Astrocyte of the cerebellum (primary cell): ENCODE data around the gene ANP32A.

Experiments used
- DNase-seq: peaks from one replicate; pipeline ENCODE4 v3.0.0-alpha.2; 2011; ENCODE audit warnings: low read depth
- H3K4me3 ChIP-seq: 2 replicates; pipeline ENCODE4 v1.5.1; 2011; ENCODE audit warnings: mild to moderate bottlenecking, low read depth, low read length, moderate library complexity
- in situ Hi-C: cut with HindIII; loops from 2 replicates; pipeline ENCODE4 v1.10.0; 2017; ENCODE audit warnings: low sequenced_read_pairs
- TF ChIP-seq, protein P1 (sequence below): IDR thresholded peaks from 2 replicates; pipeline ENCODE4 v1.5.1; 2012; ENCODE audit warnings: low read length, low read depth, moderate library complexity, mild to moderate bottlenecking; ENCODE audit errors: missing control alignments

The ANP32A gene

DNA sequence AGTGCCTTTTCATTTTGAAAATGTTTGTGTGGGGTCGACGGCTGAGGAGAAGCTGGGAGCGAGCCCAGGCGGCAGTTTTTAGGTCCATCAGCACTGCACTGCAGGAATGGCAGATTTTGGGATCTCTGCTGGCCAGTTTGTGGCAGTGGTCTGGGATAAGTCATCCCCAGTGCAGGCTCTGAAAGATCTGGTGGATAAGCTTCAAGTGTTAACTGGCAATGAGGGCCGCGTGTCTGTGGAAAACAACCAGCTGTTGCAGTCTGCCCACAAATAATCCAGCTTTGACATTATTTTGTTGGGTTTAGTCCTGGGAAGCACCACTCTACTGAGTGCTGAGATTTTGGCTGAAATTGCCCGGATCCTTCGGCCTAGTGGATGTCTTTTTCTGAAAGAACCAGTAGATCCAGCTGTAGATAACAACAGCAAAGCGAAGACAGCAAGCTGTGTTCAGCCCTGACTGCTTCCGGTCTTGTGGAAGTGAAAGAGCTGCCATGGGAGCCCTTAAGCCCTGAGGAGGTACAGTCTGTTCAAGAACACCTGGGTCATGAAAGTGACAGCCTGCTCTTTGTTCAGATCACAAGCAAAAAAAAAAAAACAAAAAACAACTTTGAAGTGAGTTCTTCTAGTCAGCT, 13.1 kb upstream of the ANP32A start:
- in situ Hi-C loops = no loop called here
- no peak for DNase-seq
- no peak overlapping the region for H3K4me3 ChIP-seq
- TF ChIP-seq, protein P1, sequence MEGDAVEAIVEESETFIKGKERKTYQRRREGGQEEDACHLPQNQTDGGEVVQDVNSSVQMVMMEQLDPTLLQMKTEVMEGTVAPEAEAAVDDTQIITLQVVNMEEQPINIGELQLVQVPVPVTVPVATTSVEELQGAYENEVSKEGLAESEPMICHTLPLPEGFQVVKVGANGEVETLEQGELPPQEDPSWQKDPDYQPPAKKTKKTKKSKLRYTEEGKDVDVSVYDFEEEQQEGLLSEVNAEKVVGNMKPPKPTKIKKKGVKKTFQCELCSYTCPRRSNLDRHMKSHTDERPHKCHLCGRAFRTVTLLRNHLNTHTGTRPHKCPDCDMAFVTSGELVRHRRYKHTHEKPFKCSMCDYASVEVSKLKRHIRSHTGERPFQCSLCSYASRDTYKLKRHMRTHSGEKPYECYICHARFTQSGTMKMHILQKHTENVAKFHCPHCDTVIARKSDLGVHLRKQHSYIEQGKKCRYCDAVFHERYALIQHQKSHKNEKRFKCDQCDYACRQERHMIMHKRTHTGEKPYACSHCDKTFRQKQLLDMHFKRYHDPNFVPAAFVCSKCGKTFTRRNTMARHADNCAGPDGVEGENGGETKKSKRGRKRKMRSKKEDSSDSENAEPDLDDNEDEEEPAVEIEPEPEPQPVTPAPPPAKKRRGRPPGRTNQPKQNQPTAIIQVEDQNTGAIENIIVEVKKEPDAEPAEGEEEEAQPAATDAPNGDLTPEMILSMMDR = no peak

- no peak for DNase-seq
- H3K4me3 ChIP-seq = no peak overlapping the region
- TF ChIP-seq, protein P1 = no peak
- in situ Hi-C loops = no loop called here
Measured at GRCh38 chr15:68830141-68830785, 9.6 kb upstream of the ANP32A start.

GRCh38 chr15:68829068-68829467, 8.4 kb upstream of the ANP32A start:
- TF ChIP-seq, protein P1 = peak; percentile 47
- no peak overlapping the region for H3K4me3 ChIP-seq
- in situ Hi-C loops = no loop called here
- DNase-seq = no peak

DNA sequence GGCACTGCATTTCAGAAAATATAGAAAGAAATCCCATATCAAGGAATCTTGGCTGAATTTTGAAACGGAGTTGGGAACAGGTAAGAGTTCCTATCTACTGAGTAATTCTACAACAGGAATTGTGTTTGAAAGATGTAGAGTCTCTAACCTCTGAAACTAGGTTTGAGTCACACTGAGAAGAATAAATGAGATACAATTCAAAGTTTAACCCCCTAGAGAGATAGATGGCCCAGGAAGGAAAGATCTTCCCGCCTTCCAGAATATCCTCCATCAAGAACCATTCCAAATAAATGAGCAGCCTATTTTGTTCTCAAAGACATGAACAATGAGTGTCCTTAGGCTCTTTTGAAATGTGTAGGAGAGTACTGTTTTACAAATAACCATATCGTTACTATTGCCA, 2.9 kb upstream of the ANP32A start:
- in situ Hi-C loops = no loop called here
- TF ChIP-seq, protein P1 = no peak

DNA sequence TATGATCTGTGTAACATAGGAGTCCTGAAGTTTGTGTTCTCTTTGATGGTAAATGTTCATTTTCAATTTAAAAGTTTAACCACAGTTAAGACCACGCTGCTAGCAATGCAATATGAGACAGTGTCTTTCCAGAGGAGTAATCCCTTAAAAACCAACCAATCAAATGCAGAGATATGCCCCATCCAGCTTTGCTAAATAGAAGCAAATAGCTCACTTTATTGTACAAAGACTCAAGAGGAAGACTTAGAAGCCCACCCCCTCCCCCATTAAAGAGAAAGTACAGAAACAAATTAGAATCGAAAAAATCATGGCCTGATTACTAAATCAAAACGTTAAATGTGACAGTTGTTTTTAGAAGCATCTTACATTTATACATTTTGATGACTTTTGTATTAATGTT, 2.1 kb upstream of the ANP32A start:
- TF ChIP-seq, protein P1 = no peak
- no peak overlapping the region for H3K4me3 ChIP-seq
- in situ Hi-C loops = no loop called here
- no peak for DNase-seq

More for the DNA sequence above, 2.9 kb upstream of the ANP32A start:
- DNase-seq = no peak
- no peak overlapping the region for H3K4me3 ChIP-seq

DNA sequence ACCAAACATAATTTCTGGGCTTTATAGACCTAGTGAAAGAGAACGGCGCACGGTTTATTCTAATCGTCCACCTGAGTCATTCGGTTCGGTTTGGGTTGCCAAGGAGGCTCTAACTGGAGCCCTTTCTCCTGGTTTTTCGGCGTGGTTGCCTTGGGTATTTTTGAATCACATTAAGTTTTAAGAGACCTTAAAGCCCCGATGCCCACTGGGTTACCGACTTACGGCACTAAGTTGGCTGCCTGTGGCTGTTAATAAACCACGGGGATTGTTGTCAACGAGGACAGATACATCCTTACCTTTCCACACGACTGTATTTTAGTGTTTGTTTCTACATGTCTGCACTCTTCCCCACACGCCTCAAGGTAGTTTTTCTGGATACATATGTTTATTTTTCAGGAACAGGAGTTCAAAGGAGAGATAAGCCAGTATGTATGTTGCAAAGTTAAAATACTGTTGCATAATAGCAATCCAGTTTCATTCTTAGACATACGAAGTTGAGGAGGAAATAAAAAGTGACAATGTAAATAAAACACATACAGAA, 1.2 kb upstream of the ANP32A start:
- TF ChIP-seq, protein P1 = no peak
- in situ Hi-C loops = no loop called here
- H3K4me3 ChIP-seq = peak overlapping the region; percentile 96
- DNase-seq = no peak
